HEK293 (cell line): Measurements from ENCODE around the gene PRKG2.

Source experiments
- CTCF ChIA-PET: fragments of 350-600 bp; formaldehyde crosslinking; extraction: SDS; loops from one replicate; lab custom pipeline; 2021; ENCODE audit warnings: antibody characterized with exemption; lab: Yijun Ruan, JAX
- POLR2A ChIA-PET: fragments of 300-600 bp; formaldehyde crosslinking; extraction: SDS; loops from one replicate; lab custom pipeline; 2020; ENCODE audit warnings: antibody characterized with exemption, inconsistent platforms; lab: Yijun Ruan, JAX
- H3K27ac ChIP-seq: fragments of 200-500 bp; sonication (Bioruptor generic); 2 replicates; pipeline ENCODE4 v1.5.1; 2014; ENCODE audit warnings: low read depth, low read length, control low read depth, inconsistent platforms; ENCODE audit errors: extremely low read depth
- H3K36me3 ChIP-seq, 2 experiments: fragments of 200-500 bp in 1 of 2; sonication (Bioruptor generic) in 1 of 2; 1 replicate in 1 of 2; 2 replicates in 1 of 2; pipeline ENCODE4 v1.5.1; 2014 to 2017; ENCODE audit warnings: inconsistent platforms in 2 of 2, low read length in 2 of 2; ENCODE audit not compliant: control insufficient read depth in 2 of 2, insufficient read depth in 1 of 2
- H3K4me1 ChIP-seq: fragments of 200-500 bp; sonication (Bioruptor generic); 2 replicates; pipeline ENCODE4 v1.5.1; 2014; ENCODE audit warnings: mild to moderate bottlenecking, low read length, inconsistent platforms; ENCODE audit not compliant: control insufficient read depth, insufficient read depth
- H3K4me3 ChIP-seq: 2 replicates; pipeline ENCODE4 v1.5.1; 2011; ENCODE audit warnings: low read depth, mild to moderate bottlenecking, control low read depth, low read length, moderate library complexity
- H3K9me3 ChIP-seq: fragments of 200-500 bp; sonication (Bioruptor generic); 2 replicates; pipeline ENCODE4 v1.5.1; 2014; ENCODE audit warnings: low read depth, low read length, inconsistent platforms; ENCODE audit not compliant: control insufficient read depth, insufficient read depth
- BCL11B ChIP-seq: fragments of 450-650 bp; formaldehyde crosslinking; IDR thresholded peaks from 2 replicates; pipeline ENCODE4 v1.5.1; 2016; ENCODE audit warnings: low read depth, missing biosample characterization, missing genetic modification characterization
- GLIS2 ChIP-seq: fragments of 450-650 bp; formaldehyde crosslinking; IDR thresholded peaks from 2 replicates; pipeline ENCODE4 v1.5.1; 2016; ENCODE audit warnings: missing biosample characterization, missing genetic modification characterization
- KLF1 ChIP-seq: fragments of 450-650 bp; formaldehyde crosslinking; IDR thresholded peaks from 2 replicates; pipeline ENCODE4 v1.5.1; 2016; ENCODE audit warnings: missing biosample characterization, missing genetic modification characterization
- KLF7 ChIP-seq: fragments of 450-650 bp; formaldehyde crosslinking; IDR thresholded peaks from 2 replicates; pipeline ENCODE4 v1.5.1; 2016; ENCODE audit warnings: missing biosample characterization, missing genetic modification characterization, borderline replicate concordance
- KLF8 ChIP-seq: fragments of 450-650 bp; formaldehyde crosslinking; IDR thresholded peaks from 2 replicates; pipeline ENCODE4 v1.5.1; 2016; ENCODE audit warnings: missing biosample characterization, missing genetic modification characterization
- KLF9 ChIP-seq: fragments of 450-650 bp; formaldehyde crosslinking; IDR thresholded peaks from 2 replicates; pipeline ENCODE4 v1.5.1; 2016; ENCODE audit warnings: missing biosample characterization, missing genetic modification characterization, low read depth
- OSR2 ChIP-seq: fragments of 450-650 bp; formaldehyde crosslinking; IDR thresholded peaks from 2 replicates; pipeline ENCODE4 v1.5.1; 2016; ENCODE audit warnings: missing biosample characterization, missing genetic modification characterization
- PRDM1 ChIP-seq: fragments of 450-650 bp; formaldehyde crosslinking; IDR thresholded peaks from 2 replicates; pipeline ENCODE4; 2016; ENCODE audit warnings: missing biosample characterization, missing genetic modification characterization
- ZBTB1 ChIP-seq: fragments of 450-650 bp; formaldehyde crosslinking; IDR thresholded peaks from 2 replicates; pipeline ENCODE4 v1.5.1; 2016; ENCODE audit warnings: missing biosample characterization, missing genetic modification characterization
- ZBTB21 ChIP-seq: fragments of 450-650 bp; formaldehyde crosslinking; IDR thresholded peaks from 2 replicates; pipeline ENCODE4 v1.5.1; 2017; ENCODE audit warnings: missing biosample characterization, missing genetic modification characterization
- ZFP41 ChIP-seq: fragments of 450-650 bp; formaldehyde crosslinking; IDR thresholded peaks from 2 replicates; pipeline ENCODE4 v1.5.1; 2016; ENCODE audit warnings: missing biosample characterization, missing genetic modification characterization, borderline replicate concordance
- ZNF10 ChIP-seq: fragments of 450-650 bp; formaldehyde crosslinking; IDR thresholded peaks from 2 replicates; pipeline ENCODE4 v1.5.1; 2017; ENCODE audit warnings: missing biosample characterization, missing genetic modification characterization
- ZNF146 ChIP-seq: fragments of 450-650 bp; formaldehyde crosslinking; IDR thresholded peaks from 2 replicates; pipeline ENCODE4 v1.5.1; 2016; ENCODE audit warnings: missing biosample characterization, missing genetic modification characterization
- ZNF18 ChIP-seq: fragments of 450-650 bp; formaldehyde crosslinking; IDR thresholded peaks from 2 replicates; pipeline ENCODE4 v1.5.1; 2016; ENCODE audit warnings: missing biosample characterization, missing genetic modification characterization
- ZNF214 ChIP-seq: fragments of 450-650 bp; formaldehyde crosslinking; IDR thresholded peaks from 2 replicates; pipeline ENCODE4 v1.5.1; 2017; ENCODE audit warnings: missing biosample characterization, mild to moderate bottlenecking, missing genetic modification characterization, borderline replicate concordance
- ZNF223 ChIP-seq: fragments of 450-650 bp; formaldehyde crosslinking; IDR thresholded peaks from 2 replicates; pipeline ENCODE4 v1.5.1; 2016; ENCODE audit warnings: missing biosample characterization, missing genetic modification characterization
- ZNF302 ChIP-seq: fragments of 450-650 bp; formaldehyde crosslinking; IDR thresholded peaks from 2 replicates; pipeline ENCODE4 v1.5.1; 2016; ENCODE audit warnings: missing biosample characterization, missing genetic modification characterization, low read depth
- ZNF37A ChIP-seq: fragments of 450-650 bp; IDR thresholded peaks from 2 replicates; pipeline ENCODE4 v1.5.1; 2018; ENCODE audit warnings: missing biosample characterization, missing genetic modification characterization
- ZNF394 ChIP-seq: fragments of 450-650 bp; formaldehyde crosslinking; IDR thresholded peaks from 2 replicates; pipeline ENCODE4 v1.5.1; 2016; ENCODE audit warnings: missing biosample characterization, missing genetic modification characterization, mild to moderate bottlenecking, moderate library complexity, borderline replicate concordance
- ZNF530 ChIP-seq: fragments of 450-650 bp; formaldehyde crosslinking; IDR thresholded peaks from 2 replicates; pipeline ENCODE4 v1.5.1; 2016; ENCODE audit warnings: low read depth, missing biosample characterization, missing genetic modification characterization
- ZNF544 ChIP-seq: fragments of 450-650 bp; formaldehyde crosslinking; IDR thresholded peaks from 2 replicates; pipeline ENCODE4 v1.5.0; 2017; ENCODE audit warnings: missing biosample characterization, missing genetic modification characterization
- ZNF561 ChIP-seq: fragments of 450-650 bp; IDR thresholded peaks from 2 replicates; pipeline ENCODE4 v1.5.1; 2018; ENCODE audit warnings: missing biosample characterization, missing genetic modification characterization, borderline replicate concordance
- ZNF670 ChIP-seq: fragments of 450-650 bp; formaldehyde crosslinking; IDR thresholded peaks from 2 replicates; pipeline ENCODE4 v1.5.1; 2016; ENCODE audit warnings: missing biosample characterization, missing genetic modification characterization, low read depth
- ZNF677 ChIP-seq: fragments of 450-650 bp; IDR thresholded peaks from 2 replicates; pipeline ENCODE4 v1.5.0; 2018; ENCODE audit warnings: missing biosample characterization, mild to moderate bottlenecking, missing genetic modification characterization, moderate library complexity
- ZNF701 ChIP-seq: fragments of 450-650 bp; formaldehyde crosslinking; IDR thresholded peaks from 2 replicates; pipeline ENCODE4 v1.5.1; 2016; ENCODE audit warnings: missing biosample characterization, missing genetic modification characterization
- ZNF837 ChIP-seq: fragments of 450-650 bp; formaldehyde crosslinking; IDR thresholded peaks from 2 replicates; pipeline ENCODE4 v1.5.1; 2016; ENCODE audit warnings: missing biosample characterization, missing genetic modification characterization
- TF ChIP-seq, protein P1 (sequence below): fragments of 450-650 bp; IDR thresholded peaks from 2 replicates; pipeline ENCODE4 v1.5.1; 2018; ENCODE audit warnings: missing biosample characterization, mild to moderate bottlenecking, missing genetic modification characterization
- TF ChIP-seq, protein P2 (sequence below): fragments of 450-650 bp; formaldehyde crosslinking; IDR thresholded peaks from 2 replicates; pipeline ENCODE4 v1.5.1; 2017; ENCODE audit warnings: missing biosample characterization, missing genetic modification characterization

Gene PRKG2

GRCh38 chr4:81255524-81255923, 40.5 kb upstream of the PRKG2 start:
- POLR2A ChIA-PET = no interaction called here
- no peaks in the 10 kb centered on the region for H3K4me1 ChIP-seq
- no peaks in the 10 kb centered on the region for H3K36me3 ChIP-seq
- H3K9me3 ChIP-seq = no peaks in the 10 kb centered on the region
- CTCF ChIA-PET = interaction anchor here (1.0 kb wide), 1 partner anchor 186 kb away, joined by 4 read pairs; no protein-coding TSS in a partner anchor
- no peak overlapping the region for H3K4me3 ChIP-seq
- H3K27ac ChIP-seq = no peak overlapping the region
- no peak for TF ChIP-seq ZBTB1

- Histone ChIP-seq H3K4me1 (no peaks in the 10 kb centered on the region), H3K36me3 (no peaks in the 10 kb centered on the region), H3K27ac (no peak overlapping the region), H3K9me3 (no peaks in the 10 kb centered on the region), H3K4me3 (no peak overlapping the region)
- CTCF ChIA-PET = no interaction called here
- POLR2A ChIA-PET = no interaction called here
- TF ChIP-seq ZNF18 (no peak), ZNF37A (no peak), ZNF146 (no peak), KLF7 (no peak), ZNF544 (tag by site-specific recombination) (no peak), OSR2 (tag by site-specific recombination) (no peak), KLF9 (tag by site-specific recombination) (no peak), ZNF670 (no peak), ZFP41 (tag by site-specific recombination) (no peak), ZNF561 (tag by site-specific recombination) (no peak), ZNF530 (tag by site-specific recombination) (no peak), ZNF223 (no peak), ZNF701 (tag by site-specific recombination) (no peak), ZNF214 (tag by site-specific recombination) (no peak)
- TF ChIP-seq, protein P1, sequence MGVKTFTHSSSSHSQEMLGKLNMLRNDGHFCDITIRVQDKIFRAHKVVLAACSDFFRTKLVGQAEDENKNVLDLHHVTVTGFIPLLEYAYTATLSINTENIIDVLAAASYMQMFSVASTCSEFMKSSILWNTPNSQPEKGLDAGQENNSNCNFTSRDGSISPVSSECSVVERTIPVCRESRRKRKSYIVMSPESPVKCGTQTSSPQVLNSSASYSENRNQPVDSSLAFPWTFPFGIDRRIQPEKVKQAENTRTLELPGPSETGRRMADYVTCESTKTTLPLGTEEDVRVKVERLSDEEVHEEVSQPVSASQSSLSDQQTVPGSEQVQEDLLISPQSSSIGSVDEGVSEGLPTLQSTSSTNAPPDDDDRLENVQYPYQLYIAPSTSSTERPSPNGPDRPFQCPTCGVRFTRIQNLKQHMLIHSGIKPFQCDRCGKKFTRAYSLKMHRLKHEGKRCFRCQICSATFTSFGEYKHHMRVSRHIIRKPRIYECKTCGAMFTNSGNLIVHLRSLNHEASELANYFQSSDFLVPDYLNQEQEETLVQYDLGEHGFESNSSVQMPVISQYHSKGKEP (tag by site-specific recombination) = no peak
These were observed 35.4 kb upstream of the PRKG2 start for GRCh38 chr4:81250430-81250829.

DNA sequence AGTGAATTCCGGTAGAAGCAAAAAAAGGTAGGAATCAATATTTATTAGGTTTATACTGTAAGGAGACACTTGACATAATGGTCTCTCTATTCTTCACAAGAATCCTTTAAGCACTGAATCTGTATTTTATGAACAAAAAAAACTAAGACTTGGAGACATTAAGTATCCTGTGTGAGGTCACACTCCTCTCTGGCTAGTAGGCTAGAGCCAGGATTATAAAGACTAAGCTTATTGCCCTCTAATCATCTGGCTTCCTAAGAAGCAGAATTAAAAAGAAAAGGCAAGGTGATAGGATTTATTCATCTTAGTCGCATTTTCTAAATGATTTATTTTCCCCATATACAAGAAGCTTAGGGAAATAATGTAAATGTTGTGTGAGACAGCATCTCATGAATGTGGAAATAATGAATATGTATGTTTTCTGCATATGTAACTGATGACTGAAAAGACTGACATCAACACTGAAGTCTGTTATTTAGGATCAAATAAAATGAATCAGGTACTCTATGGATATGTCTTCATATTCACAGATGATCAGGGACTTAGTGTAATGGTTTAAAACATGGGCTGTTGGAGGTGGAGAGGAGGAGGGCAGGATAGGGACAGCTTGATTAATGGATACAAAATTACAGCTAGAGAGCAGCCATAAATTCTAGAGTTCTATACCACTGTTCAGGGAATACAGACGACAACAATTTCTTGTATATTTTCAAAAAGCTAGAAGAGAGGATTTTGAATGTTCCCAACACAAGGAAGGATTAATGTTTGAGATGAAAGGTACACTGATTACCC, 30.4 kb upstream of the PRKG2 start:
- POLR2A ChIA-PET = no interaction called here
- H3K4me1 ChIP-seq = no peaks in the 10 kb centered on the region
- no peak overlapping the region for H3K4me3 ChIP-seq
- H3K36me3 ChIP-seq = no peaks in the 10 kb centered on the region
- CTCF ChIA-PET = no interaction called here
- no peaks in the 10 kb centered on the region for H3K9me3 ChIP-seq
- H3K27ac ChIP-seq = no peak overlapping the region
- no peak for TF ChIP-seq GLIS2 (tag by site-specific recombination)
- TF ChIP-seq KLF1 = no peak
- no peak for TF ChIP-seq ZNF302 (tag by site-specific recombination)
- TF ChIP-seq, protein P2, sequence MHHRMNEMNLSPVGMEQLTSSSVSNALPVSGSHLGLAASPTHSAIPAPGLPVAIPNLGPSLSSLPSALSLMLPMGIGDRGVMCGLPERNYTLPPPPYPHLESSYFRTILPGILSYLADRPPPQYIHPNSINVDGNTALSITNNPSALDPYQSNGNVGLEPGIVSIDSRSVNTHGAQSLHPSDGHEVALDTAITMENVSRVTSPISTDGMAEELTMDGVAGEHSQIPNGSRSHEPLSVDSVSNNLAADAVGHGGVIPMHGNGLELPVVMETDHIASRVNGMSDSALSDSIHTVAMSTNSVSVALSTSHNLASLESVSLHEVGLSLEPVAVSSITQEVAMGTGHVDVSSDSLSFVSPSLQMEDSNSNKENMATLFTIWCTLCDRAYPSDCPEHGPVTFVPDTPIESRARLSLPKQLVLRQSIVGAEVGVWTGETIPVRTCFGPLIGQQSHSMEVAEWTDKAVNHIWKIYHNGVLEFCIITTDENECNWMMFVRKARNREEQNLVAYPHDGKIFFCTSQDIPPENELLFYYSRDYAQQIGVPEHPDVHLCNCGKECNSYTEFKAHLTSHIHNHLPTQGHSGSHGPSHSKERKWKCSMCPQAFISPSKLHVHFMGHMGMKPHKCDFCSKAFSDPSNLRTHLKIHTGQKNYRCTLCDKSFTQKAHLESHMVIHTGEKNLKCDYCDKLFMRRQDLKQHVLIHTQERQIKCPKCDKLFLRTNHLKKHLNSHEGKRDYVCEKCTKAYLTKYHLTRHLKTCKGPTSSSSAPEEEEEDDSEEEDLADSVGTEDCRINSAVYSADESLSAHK = no peak
- no peak for TF ChIP-seq ZNF677 (tag by site-specific recombination)
- no peak for TF ChIP-seq BCL11B (tag by site-specific recombination)
- TF ChIP-seq ZBTB21 (tag by site-specific recombination) = no peak
- no peak for TF ChIP-seq PRDM1 (tag by site-specific recombination)
- no peak for TF ChIP-seq ZNF10 (tag by site-specific recombination)
- TF ChIP-seq KLF8 (tag by site-specific recombination) = no peak
- TF ChIP-seq ZNF837 (tag by site-specific recombination) = no peak
- TF ChIP-seq ZNF394 (tag by site-specific recombination) = no peak
